Measurements from ENCODE around the gene LRRC38.

GRCh38 chr1:13549021-13549420 lies 35.2 kb upstream of the LRRC38 start:
- TF ChIP-seq POLR2A (IDR thresholded peaks at IDR 0.05) (no peak), CTCF (IDR thresholded peaks at IDR 0.05) (no peak), POLR2AphosphoS5 (IDR thresholded peaks at IDR 0.05) (no peak)
